Prostate gland (tissue), 2 donors: ENCODE data around the gene IL6.

Experiments used
- CTCF ChIP-seq, 4 experiments: fragments of 200-600 bp in 2 of 4; fragments of 450-650 bp in 2 of 4; sonication (generic) in 2 of 4; IDR thresholded peaks; 1 replicate in 3 of 4; 2 replicates in 1 of 4; pipeline ENCODE4 v1.5.1; 2016 to 2019; ENCODE audit warnings: antibody characterized with exemption in 4 of 4, mild to moderate bottlenecking in 2 of 4, moderate library complexity in 2 of 4
- POLR2A ChIP-seq: fragments of 450-650 bp; IDR thresholded peaks from one replicate; pipeline ENCODE4 v1.6.1; 2016; ENCODE audit warnings: antibody characterized with exemption, mild to moderate bottlenecking
- POLR2AphosphoS5 ChIP-seq: sonication (generic); formaldehyde crosslinking; IDR thresholded peaks from one replicate; pipeline ENCODE4 v1.6.1; 2017; ENCODE audit warnings: antibody characterized with exemption

- TF ChIP-seq CTCF (IDR thresholded peaks at IDR 0.05) (no peak), POLR2A (no peak), POLR2AphosphoS5 (no peak)
Measured at GRCh38 chr7:22732556-22733126, 5.6 kb downstream of the IL6 start.
